Esophagus mucosa (tissue), 1 donor: Measurements from ENCODE around the gene RUBCN. TPM values are rescaled to one million over a fixed set of nuclear protein-coding genes. Genes with fewer than 3 reads are reported as not detected.
"Not testable (repeated sequence)": the region's sequence is repeated elsewhere in the genome, so short reads cannot be mapped to it uniquely, and the experiment has no call there.

Experiments used
- ATAC-seq: fragments of 200-7000 bp; cut with Tn5 transposase; one replicate; pipeline ENCODE4 v1.9.1; 2020
- total RNA-seq: library from RNA; stranded (reverse); gene quantifications from one replicate; pipeline ENCODE4 v1.2.4, GENCODE V29; 2023
- donor health status: DM: yes; HTN: yes; CAD: no.

RUBCN gene
- total RNA-seq, 1 donor from 2014 or later, result 18.0 TPM

DNA sequence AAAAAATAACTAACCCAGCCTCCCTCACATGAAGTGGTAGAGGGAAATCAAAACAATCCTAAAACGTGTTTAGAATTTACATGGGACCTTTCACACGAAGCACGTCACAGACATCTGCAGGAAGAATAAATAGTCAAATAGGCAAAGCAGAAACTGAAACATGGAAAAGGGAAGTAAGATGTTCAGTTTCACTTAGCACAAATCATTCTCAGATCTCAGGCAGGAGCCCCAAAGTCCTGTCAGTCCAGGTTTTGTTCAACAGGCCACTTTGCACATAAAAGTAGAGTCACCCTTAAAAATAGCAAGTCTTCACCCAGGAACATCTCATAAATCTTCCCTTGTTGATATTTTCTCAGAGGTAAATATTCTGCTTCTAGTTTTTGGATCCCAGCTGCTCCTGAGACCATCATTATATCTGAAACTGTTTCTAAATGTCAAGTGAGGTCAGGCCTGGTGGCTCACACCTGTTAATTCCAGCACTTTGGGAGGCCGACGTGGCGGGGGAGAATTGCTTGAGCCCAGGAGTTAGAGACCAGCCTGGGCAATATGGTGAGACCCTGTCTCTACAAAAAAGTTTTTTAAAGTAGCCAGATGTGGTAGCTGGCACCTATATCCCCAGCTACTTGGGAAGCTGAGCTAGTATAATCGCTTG is 1.9 kb downstream of the RUBCN start:
- ATAC-seq, result no peak

DNA sequence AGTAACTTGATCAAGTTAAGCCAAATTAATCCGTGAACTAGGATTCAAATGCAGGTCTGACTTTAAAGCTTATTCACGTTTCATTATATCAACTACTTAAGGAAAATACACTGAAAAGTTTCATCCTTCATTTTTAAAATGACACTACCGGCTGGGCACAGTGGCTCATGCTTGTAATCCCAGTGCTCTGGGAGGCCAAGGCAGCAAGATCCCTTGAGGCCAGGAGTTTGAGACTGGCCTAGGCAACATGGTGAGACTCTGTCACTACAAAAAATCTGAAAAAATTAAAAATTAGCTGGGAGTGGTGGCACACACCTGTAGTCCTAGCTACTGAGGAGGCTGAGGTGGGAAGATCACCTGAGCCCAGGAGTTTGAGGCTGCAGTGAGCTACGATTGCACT is 3.7 kb downstream of the RUBCN start:
- no peak for ATAC-seq

DNA sequence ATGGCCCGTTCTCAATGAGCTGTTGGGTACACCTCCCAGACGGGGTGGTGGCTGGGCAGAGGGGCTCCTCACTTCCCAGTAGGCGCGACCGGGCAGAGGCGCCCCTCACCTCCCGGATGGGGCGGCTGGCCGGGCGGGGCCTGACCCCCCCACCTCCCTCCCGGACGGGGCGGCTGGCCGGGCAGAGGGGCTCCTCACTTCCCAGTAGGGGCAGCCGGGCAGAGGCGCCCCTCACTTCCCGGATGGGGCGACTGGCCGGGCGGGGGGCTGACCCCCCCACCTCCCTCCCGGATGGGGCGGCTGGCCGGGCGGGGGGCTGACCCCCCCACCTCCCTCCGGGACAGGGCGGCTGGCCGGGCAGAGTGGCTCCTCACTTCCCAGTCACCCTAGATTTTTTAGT is 5.2 kb downstream of the RUBCN start:
- not testable (repeated sequence) for ATAC-seq

DNA sequence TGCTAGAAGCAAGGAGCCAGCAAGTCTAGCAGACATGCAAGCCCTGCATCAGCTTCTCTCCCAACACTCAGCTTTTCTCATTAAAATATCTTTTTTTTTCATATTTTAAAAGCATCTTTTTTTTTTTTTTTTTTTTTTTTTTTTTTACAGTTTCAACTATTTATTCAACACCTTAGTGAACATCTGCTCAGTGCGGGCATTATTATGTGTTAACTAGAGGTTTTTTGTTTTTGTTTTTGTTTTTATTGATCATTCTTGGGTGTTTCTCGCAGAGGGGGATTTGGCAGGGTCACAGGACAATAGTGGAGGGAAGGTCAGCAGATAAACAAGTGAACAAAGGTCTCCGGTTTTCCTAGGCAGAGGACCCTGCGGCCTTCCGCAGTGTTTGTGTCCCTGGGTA is 5.9 kb downstream of the RUBCN start:
- not testable (repeated sequence) for ATAC-seq

DNA sequence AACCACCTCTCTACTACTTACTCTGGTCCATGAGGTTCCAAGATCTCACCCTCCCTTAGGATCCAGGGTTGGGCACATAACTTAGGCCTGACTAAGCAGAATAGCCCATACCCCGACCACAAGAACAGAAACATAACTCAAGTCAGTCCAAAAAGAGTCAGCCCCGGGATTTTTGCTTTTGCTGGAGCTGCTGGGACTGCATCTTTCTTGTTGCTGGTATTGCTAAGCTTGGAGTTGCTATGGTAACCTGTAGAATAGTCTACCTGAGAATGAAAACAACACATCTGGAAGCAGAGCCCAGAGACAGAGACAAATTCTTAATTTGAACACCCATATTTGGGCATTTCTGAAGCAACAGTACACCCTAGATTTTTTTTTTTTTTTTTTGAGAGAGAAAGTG is 6.5 kb downstream of the RUBCN start:
- ATAC-seq, result peak; percentile 40

DNA sequence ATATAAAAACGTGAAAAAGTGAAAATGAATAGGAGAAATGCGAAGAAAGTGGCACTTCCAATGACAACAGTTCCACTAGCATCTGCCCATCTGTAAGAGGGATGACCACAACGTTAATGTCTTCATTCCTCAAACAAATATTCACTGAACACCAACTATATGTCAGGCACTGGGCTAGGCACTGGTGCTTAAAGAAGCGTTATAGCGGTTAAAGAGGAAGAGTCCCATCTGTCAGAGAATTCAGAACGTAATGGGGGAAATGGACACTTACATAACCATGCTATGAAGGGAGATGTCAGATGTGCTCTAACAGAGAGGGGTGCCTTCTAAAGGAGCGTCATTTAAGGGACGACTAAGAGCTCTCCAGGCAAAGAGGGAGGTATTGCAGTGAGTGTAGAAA is 8.2 kb downstream of the RUBCN start:
- ATAC-seq, result no peak

DNA sequence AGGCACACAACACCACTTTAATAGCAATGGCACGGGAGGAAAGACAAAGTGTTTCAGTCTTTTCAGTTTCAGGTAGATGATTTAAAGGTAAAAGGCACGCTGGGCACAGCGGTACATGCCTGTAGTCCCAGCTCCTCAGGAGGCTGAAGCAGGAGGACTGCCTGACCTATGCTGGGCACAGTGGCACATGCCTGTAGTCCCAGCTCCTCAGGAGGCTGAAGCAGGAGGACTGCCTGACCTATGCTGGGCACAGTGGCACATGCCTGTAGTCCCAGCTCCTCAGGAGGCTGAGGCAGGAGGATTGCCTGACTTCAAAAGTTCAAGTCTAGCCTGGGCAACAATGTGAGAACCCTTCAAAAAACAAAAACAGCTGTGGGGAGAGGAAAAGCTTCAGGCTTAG is 8.8 kb downstream of the RUBCN start:
- ATAC-seq, result peak; percentile 23

DNA sequence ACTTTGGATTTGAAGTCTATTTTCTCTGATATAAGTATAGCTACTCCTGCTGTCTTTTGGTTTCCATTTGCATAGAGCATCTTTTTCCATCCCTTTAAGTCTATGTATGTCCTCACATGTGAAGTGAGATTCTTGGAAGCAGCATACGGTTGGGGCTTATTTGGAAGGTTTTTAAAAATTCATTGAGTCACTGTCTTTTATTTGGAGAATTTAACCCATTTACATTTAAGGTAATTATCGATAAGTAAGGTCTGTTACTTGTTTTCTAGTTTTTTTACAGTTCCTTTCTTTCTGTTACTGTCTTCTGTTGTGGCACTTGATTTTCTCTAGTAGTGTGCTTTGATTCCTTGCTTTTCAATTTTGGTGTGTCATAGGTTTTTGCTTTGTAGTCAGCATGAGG is 14.0 kb downstream of the RUBCN start:
- ATAC-seq, result no peak

DNA sequence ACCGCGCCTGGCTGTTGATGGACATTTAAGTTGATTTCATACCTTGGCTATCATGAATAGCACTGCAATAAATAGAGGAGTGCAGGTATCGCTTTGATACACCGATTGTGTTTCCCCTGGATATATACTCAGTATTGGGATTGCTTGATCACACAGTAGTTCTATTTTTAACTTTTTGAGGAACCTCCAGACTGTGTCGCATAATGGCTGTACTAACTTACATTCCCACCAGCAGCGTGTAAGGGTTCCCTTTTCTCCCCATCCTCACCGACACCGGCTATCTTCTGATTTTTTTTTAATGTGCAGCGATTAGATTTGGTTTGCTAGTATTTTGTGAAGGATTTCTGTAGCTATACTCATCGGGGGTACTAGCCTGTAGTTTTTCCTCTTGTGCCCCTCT is 16.0 kb downstream of the RUBCN start:
- no peak for ATAC-seq

DNA sequence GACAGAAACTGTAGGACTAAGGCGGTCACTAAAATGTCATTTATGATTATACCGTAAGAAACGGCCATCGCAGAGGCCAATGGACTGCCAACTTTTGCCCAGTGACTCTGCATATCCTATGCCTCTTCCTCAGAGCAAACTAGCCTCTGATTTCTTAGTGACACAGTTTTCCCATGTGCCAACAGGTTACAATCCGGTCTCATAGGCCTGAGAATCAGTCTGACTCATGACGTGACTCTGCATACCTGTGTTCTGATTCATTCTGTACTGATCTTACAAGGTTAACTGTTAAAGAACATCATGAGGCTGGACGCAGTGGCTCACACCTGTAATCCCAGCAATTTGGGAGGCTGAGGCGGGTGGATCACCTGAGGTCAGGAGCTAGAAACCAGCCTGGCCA is 17.8 kb downstream of the RUBCN start:
- ATAC-seq, result peak; percentile 98

DNA sequence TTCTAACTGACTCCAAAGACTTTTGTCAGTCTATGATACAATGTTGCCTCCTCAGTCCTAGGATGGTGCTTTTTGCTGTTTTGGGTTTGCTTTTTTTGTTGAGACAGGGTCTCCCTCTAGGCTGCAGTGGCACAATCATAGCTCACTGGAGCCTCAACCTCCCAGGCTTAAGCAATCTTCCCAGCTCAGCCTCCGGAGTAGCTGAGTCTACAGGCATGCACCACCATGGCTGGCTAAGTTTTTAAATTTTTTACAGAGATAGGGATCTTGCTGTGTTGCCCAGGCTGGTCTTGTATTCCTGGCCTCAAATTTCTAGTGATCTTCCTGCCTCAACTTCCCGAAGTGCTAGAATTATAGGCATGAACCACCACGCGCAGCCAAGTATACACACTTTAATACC is 22.5 kb downstream of the RUBCN start:
- ATAC-seq, result no peak

DNA sequence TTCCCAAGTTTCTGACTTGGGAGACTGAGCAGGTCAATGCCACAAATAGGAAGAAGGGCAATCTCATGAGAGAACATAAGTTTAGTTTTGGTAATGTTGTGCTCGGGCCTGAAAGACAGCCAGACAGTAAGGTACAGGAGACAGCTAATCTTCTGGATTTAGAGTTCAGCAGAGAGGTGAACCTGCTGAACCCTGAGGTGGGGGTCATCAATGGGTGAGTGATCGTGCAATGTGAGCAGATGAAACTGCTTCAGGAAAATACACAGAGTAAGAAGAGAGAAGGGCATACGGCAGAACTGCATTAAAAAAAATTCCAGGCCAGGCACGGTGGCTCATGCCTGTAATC is 23.3 kb downstream of the RUBCN start:
- peak; percentile 34 for ATAC-seq

DNA sequence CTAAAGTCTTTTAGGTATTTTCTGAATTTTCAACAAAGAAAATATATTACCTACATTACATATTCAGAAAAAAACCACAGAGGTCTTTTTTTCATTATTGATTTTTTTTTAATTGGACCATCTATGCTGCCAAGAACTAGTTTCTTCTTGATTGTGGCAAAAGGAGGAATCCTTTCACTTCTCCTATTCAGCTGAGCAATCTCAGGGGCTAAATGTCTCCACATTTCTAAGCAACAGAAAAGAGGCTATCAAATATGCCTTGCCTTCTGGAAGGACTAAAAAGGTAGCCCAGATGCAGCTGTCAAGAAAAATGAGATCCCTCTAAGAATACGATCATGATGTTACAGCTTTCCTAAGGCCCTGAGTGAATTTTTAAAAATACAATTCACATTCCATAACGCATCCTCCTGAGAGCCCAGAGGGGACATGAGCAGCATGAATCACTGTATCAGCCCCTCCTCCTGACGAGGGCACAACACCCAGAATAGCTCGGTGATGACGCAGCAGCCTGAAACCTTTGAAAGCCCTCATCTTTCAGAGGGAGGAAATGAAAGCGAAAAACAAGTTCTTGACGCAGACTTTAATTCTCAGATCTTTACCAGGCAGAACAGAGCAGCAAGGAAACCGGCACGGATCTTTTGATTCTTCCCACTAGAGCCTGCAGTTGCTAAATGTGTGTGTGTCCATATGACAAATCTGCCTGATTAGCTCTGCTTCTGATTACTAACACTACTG is 24.6 kb downstream of the RUBCN start:
- ATAC-seq, result peak; percentile 98

DNA sequence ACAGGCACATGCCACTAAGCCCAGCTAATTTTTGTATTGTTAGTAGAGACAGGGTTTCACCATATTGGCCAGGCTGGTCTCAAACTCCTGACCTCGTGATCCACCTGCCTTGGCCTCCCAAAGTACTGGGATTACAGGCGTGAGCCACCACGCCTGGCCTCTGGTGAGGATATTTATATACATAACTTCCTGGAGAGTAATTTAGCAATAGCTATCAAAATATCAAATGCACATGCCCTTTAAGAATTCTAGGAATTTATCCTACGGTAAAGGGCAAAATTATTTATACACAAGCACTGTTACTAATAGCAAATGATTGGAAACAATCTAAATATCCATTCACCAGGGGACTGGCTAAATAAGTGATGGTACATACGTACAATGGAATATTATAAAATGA is 25.7 kb downstream of the RUBCN start:
- ATAC-seq, result not testable (repeated sequence)

DNA sequence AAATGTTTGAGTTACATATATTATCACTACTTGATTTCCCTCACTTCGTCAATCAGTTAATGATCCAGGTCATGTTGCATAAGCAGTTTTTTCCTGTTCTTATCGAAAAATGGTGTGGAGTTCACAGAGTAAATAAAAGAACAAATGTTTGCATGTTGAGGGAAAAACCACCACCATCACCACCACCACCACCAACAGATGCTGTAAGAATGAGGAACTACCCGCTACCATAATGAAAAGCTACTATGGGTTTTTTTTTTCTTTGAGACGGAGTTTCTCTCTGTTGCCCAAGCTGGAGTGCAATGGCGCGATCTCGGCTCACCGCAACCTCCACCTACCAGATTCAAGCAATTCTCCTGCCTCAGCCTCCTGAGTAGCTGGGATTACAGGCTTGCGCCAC is 27.6 kb downstream of the RUBCN start:
- ATAC-seq, result no peak

DNA sequence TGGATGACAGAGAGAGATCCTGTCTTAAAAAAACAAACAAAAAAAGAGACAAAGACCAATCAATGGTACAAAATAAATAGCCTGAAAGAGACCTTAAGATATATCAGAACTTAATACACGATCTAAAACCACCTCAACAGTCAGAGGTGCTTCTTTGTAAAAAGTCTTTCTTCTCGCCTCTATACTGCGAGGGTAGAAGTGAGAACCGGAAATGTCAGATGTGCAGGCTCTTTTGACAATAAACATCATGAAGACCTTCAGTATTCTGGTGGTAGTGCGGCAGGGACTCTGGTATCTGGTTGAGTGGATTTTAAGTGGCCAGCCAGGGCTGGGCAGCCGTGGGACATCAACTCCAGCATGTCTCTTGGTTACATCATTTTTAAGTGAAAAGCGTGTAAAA is 30.0 kb downstream of the RUBCN start:
- ATAC-seq, result no peak

DNA sequence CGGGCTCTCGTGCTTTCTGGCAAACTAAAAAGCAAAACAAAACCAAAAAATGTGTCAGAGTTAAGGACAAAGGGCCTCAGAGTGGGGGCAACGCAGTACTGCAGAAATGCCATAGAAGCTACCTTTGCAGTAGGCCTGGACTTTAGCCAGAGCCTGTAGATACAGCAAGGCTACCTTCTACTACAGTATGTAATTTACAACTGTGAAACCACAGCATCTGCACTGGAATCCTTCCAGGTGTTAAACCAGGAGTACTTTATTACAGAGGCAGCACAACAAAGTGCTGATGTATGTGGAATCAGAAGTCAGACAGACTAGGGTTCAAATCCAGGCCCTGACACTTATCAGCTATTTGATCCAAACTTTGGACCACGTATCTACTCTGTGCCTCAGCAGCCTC is 34.9 kb downstream of the RUBCN start:
- no peak for ATAC-seq

DNA sequence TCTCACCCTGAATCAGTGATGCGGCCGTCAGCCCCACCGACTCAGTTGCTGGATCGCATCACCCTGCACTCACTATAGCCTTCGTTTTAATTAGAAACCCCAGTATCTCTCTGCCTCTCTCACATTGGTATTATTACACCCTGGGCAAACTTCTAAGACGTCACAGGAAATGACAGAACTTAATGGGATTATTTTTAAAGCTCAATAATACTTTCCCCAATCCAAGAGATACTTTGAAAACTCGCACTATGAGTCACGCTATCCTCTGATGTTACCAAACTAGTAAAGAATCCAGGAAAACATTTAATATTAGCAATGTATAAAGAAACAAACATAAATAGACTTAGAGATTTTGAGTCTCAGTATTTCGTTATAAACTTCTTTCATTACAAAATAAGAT is 36.6 kb downstream of the RUBCN start:
- ATAC-seq, result peak; percentile 48

DNA sequence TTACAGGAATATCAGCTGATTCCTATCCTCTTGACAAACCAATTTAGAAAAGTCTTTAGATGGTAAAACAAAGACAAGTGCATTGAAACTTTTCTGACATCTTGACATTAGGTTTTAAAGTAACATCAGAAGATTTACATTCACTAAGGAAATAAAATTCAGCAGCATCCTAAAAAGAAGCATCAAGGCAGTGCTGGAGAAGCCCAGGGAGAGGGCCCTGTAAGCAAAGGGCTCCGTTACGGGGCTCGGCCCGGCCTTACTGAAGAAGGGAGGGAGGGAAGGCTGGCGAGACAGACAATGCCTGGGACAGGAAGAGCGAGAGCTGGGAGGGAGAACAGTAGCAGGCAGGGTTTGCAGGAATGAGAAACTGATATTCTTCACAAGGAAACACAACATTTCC is 39.3 kb downstream of the RUBCN start:
- ATAC-seq, result no peak

DNA sequence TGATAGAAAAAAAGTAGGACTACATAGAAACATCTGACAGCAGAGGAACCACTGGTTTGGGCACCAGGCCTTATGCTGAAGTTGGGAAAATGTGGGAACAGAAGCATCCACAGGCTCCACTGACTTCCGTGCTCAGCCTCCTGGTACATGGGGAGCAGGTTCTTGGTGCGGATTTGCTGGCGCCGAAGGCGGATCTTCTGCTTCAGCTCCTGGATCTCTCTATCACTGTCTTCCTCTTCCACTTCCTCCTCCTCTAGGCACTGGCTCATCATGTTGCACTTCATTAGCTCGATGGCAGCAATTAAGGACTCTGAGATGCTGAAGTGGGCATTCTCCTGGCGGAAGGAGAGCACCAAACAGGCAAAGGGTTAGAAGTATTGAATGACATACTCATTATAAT is 42.5 kb downstream of the RUBCN start:
- ATAC-seq, result no peak

DNA sequence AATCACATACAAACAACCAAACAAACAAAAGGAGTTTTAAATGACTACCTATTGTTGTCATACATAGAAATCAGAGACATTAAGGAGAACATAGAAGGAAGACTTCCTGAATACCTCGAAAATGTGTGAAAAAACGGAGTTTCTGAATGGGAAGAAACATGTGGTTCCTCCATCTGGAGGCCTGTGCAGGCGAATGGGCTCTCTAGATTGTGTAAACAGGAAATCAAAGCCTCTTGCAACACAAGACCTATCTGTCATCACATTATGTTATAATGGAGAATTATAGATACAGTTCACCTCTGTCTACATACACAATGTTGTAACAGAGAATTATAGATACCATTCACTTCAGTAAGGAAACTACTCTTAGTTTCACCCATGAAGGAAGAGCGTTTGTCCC is 44.1 kb downstream of the RUBCN start:
- no peak for ATAC-seq

DNA sequence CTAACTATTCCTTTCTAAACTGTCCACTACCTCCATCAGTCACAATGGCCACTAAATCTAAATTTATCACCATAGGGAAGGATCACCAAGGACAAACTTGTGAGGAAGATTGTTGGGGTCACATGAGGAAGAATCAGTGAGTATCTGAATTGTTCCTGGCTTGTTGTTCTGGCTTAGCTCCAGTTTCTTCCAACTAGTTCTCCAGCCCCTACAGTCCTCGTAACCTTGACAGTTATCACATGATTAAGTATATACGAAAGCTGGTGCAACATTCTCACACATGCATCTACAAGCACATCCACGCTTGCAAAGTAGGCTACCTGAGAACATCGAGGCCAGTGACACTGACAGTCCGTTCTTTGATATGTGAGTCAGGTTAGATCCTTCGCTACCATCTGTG is 46.0 kb downstream of the RUBCN start:
- no peak for ATAC-seq

DNA sequence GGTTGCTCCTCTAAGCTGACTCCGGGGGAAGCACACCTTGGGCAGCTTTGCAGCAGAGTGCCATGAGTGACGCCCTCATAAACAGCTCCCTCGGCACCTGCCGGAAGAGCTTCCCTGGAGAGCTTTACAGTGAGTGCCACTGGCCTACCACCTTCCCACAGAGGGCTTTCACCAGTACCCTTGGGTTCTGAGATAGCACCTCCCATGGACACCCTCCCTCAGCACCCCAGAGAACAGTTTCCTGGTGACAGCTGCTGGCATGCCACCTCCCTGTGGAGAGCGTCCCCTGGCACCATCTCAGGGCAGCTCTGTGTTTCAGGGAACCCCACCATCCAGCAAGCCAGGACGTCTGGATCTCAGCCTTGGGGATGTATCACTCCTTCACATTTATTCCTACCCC is 49.1 kb downstream of the RUBCN start:
- ATAC-seq, result peak; percentile 11

DNA sequence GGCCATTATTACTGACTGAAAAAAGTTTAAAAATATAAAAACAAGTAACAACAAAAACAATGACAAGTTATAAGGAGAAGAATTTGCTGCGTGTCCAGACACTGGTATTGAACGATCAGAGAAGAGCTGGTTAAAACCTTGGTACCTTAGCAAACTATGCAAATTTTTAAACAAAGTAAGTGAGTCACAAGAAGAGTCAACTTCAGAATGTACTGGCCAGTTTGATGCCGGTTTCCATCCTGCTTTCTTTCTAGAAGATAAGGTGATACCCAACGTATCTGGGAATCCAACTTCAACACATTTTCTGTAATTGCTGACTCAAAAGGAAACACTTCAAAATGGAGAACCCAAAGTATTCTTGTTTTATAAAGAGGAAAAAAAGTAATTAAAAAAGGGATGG is 49.8 kb downstream of the RUBCN start:
- no peak for ATAC-seq

DNA sequence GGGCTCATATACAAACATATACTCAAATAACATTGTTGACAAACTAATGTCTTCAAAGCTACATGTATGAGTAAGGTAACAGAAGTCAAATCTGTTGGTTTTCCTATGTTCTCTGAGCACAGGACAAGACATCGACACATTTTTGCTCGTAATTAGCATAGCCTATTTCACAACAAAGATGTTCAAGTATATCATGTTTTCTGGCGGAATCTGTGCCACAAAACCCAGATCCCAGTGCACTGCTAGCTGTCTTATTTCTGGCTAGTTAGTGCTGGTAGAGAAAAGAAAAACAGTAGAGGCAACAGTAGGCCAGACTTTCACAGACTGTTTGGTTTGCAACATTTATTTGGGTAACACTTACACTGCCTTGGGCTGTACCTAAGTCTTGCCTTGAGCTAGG is 51.2 kb downstream of the RUBCN start:
- ATAC-seq, result no peak
